ENCODE data around the gene PMFBP1. TPM values are rescaled to one million over a fixed set of nuclear protein-coding genes. Genes with fewer than 3 reads are reported as not detected.

Gene PMFBP1
- total RNA-seq, 5 donors from 2014 or later (not counting 1 experiment from before 2014, with no cell fraction given): 0.23 to 3.2 (median 1.1) TPM

DNA sequence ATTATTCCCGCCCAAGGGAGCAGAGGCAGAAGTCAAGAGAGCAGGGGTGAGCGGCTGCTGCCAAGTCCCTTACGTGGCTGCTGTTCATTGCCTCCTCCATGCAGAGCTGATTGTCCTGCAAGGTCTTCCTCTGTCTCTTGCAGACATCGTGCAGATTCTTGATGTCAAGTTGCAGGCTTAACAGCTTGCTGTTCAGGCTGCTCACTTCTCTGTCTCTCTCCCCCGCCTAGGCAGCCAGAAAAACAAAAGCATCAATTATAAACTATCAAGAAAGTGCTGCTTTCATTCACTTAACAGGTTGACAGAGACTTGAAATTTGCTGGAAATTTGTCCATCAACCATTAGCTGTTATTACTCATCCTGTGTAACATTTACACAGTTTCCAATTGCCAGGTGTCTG is 7.3 kb downstream of the PMFBP1 start:
- no peaks in the 10 kb centered on the region for H3K36me3 ChIP-seq (ENCODE audit: control insufficient read depth in 2 of 2, extremely low read depth in 1 of 2, insufficient read depth in 1 of 2, low read length in 1 of 2)
- no peak overlapping the region for H3K27ac ChIP-seq (ENCODE audit: low read length)
- no peak overlapping the region for H3K4me3 Mint-ChIP-seq
- H3K4me1 Mint-ChIP-seq: no peaks in the 10 kb centered on the region
- no peaks in the 10 kb centered on the region for H3K4me1 ChIP-seq (ENCODE audit: control insufficient read depth in 1 of 2, extremely low read depth in 1 of 2, insufficient read depth in 2 of 2, low read length in 2 of 2)
- peaks cover 0 to 3% (median 0%) of the 10 kb centered on the region in 3 donors for H3K9me3 Mint-ChIP-seq
- DNase-seq (no peak), ATAC-seq (replicated peaks in 1 of 4) (no peak)
- WGBS (ENCODE audit: insufficient coverage): 84% methylated on average over 5 of the region's 5 CpGs
- no peak overlapping the region for H3K27ac Mint-ChIP-seq
- H3K9me3 ChIP-seq: no peaks in the 10 kb centered on the region
- no peak overlapping the region for H3K4me3 ChIP-seq (ENCODE audit: control insufficient read depth in 1 of 2, extremely low read depth in 1 of 2, low read length in 1 of 2)
- H3K36me3 Mint-ChIP-seq: no peaks in the 10 kb centered on the region
- peaks cover 0 to 5% of the 10 kb centered on the region in 2 donors for H3K27me3 Mint-ChIP-seq
- peaks cover 0 to 5% of the 10 kb centered on the region in 2 experiments for H3K27me3 ChIP-seq (replicated peaks in 1 of 2; ENCODE audit: control insufficient read depth in 2 of 2, extremely low read depth in 1 of 2, insufficient read depth in 2 of 2, low read length in 1 of 2)
- CTCF ChIA-PET: no interaction called here
- POLR2A ChIA-PET: no interaction called here

DNA sequence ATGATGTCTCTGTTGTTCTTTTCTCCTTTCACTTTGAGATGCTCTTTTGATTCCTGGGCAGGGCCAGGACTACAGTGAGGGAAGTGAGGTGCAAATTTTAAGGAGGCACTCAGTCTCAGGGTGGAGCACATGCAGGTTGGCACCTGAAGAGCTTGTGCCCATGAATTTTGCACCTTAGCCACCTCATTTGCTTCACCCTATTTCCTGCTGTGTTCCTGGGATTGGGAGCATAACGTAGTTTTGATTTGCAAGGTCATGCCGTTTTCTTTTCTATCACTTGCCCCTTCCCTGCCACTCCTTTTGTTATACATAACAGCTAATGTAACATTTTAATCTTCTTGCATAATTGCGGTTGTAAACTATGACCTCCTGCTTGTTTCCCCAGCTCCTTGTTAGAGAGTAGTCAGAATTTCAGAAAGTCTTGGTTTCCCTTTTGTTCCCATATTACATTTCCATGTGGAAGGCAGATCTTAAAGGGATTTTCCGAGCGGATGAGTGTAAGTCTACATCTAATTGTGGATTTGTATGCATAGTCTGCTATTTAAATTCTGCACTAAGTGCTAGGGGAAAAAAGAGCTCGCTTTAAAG is 9.8 kb downstream of the PMFBP1 start:
- H3K9me3 ChIP-seq: no peaks in the 10 kb centered on the region
- H3K4me3 ChIP-seq (ENCODE audit: control insufficient read depth in 1 of 2, extremely low read depth in 1 of 2, low read length in 1 of 2): no peak overlapping the region
- Mint-ChIP-seq H3K4me3 (no peak overlapping the region), H3K9me3 (peaks cover 0 to 3% (median 0%) of the 10 kb centered on the region in 3 donors), H3K36me3 (no peaks in the 10 kb centered on the region), H3K4me1 (no peaks in the 10 kb centered on the region), H3K27me3 (no peaks in the 10 kb centered on the region), H3K27ac (no peak overlapping the region)
- POLR2A ChIA-PET: no interaction called here
- no peaks in the 10 kb centered on the region for H3K4me1 ChIP-seq (ENCODE audit: control insufficient read depth in 1 of 2, extremely low read depth in 1 of 2, insufficient read depth in 2 of 2, low read length in 2 of 2)
- ATAC-seq (replicated peaks in 1 of 4) (no peak), DNase-seq (no peak)
- H3K27ac ChIP-seq (ENCODE audit: low read length): no peak overlapping the region
- peaks cover 0 to 5% of the 10 kb centered on the region in 2 experiments for H3K27me3 ChIP-seq (replicated peaks in 1 of 2; ENCODE audit: control insufficient read depth in 2 of 2, extremely low read depth in 1 of 2, insufficient read depth in 2 of 2, low read length in 1 of 2)
- no peaks in the 10 kb centered on the region for H3K36me3 ChIP-seq (ENCODE audit: control insufficient read depth in 2 of 2, extremely low read depth in 1 of 2, insufficient read depth in 1 of 2, low read length in 1 of 2)
- no CpG with 5 or more reads among the region's 6 CpGs for WGBS (ENCODE audit: insufficient coverage)
- CTCF ChIA-PET: no interaction called here

DNA sequence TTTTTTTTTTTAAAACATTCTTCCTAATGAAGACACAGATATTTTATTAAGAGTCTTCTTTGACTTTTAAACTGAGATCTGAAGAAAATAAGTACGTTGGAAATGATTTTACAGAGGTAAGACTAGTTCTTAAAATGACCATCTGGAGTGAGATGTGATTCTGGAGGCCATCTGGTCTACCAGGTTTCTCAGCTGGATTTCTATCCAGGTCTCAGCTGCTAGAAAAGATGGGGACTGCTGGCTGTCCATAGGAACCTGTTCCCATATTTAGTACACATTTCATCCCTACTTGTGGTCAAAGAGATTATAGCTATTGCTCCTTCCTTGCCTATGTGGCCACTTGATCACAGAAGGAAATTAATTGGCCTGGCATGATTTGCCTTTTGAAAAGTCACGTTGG is 12.2 kb downstream of the PMFBP1 start:
- POLR2A ChIA-PET: interaction anchor here in 1 of 2 donors (0.7 kb wide), 1 partner anchor 22 kb away, joined by 3 read pairs; no protein-coding TSS in a partner anchor
- no peak overlapping the region for H3K4me3 ChIP-seq (ENCODE audit: control insufficient read depth in 1 of 2, extremely low read depth in 1 of 2, low read length in 1 of 2)
- WGBS (ENCODE audit: insufficient coverage): 29% methylated on average over 1 of the region's 2 CpGs
- no peak overlapping the region for H3K27ac ChIP-seq (ENCODE audit: low read length)
- Mint-ChIP-seq H3K9me3 (peaks cover 0 to 3% (median 0%) of the 10 kb centered on the region in 3 donors), H3K36me3 (no peaks in the 10 kb centered on the region), H3K27me3 (no peaks in the 10 kb centered on the region), H3K4me3 (no peak overlapping the region), H3K4me1 (no peaks in the 10 kb centered on the region), H3K27ac (no peak overlapping the region)
- DNase-seq (no peak), ATAC-seq (replicated peaks in 1 of 4) (no peak)
- CTCF ChIA-PET: no interaction called here
- no peaks in the 10 kb centered on the region for H3K4me1 ChIP-seq (ENCODE audit: control insufficient read depth in 1 of 2, extremely low read depth in 1 of 2, insufficient read depth in 2 of 2, low read length in 2 of 2)
- no peaks in the 10 kb centered on the region for H3K9me3 ChIP-seq
- no peaks in the 10 kb centered on the region for H3K36me3 ChIP-seq (ENCODE audit: control insufficient read depth in 2 of 2, extremely low read depth in 1 of 2, insufficient read depth in 1 of 2, low read length in 1 of 2)
- H3K27me3 ChIP-seq (replicated peaks in 1 of 2; ENCODE audit: control insufficient read depth in 2 of 2, extremely low read depth in 1 of 2, insufficient read depth in 2 of 2, low read length in 1 of 2): peaks cover 0 to 2% of the 10 kb centered on the region in 2 experiments

DNA sequence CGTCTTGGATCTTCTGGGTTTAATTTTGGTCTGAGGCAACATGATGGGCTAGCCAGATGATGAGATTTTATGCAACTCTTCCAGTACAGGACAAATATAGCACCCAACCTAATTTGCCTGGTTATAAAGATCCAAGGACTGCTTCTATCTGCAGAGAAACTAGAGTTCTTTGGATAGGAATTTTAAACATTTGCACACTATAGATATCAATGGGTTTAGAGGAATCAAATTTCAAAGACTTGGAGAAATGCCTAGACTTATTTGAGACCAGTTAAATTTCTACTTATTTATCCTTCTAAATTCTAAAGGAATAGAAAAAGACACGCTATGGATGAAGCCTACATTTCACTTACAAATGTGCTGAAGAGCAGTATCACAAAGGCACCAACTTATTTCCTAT is 12.6 kb downstream of the PMFBP1 start:
- H3K9me3 Mint-ChIP-seq: peaks cover 0 to 3% (median 0%) of the 10 kb centered on the region in 3 donors
- no peaks in the 10 kb centered on the region for H3K4me1 ChIP-seq (ENCODE audit: control insufficient read depth in 1 of 2, extremely low read depth in 1 of 2, insufficient read depth in 2 of 2, low read length in 2 of 2)
- H3K4me3 ChIP-seq (ENCODE audit: control insufficient read depth in 1 of 2, extremely low read depth in 1 of 2, low read length in 1 of 2): no peak overlapping the region
- no CpG with 5 or more reads among the region's 2 CpGs for WGBS (ENCODE audit: insufficient coverage)
- no peaks in the 10 kb centered on the region for H3K9me3 ChIP-seq
- no peak for ATAC-seq (replicated peaks in 1 of 4)
- H3K27ac ChIP-seq (ENCODE audit: low read length): no peak overlapping the region
- H3K27me3 Mint-ChIP-seq: no peaks in the 10 kb centered on the region
- no peak overlapping the region for H3K4me3 Mint-ChIP-seq
- H3K27ac Mint-ChIP-seq: no peak overlapping the region
- ChIA-PET CTCF (no interaction called here), POLR2A (interaction anchor here in 1 of 2 donors (0.7 kb wide), 1 partner anchor 22 kb away, joined by 3 read pairs; no protein-coding TSS in a partner anchor)
- DNase-seq: no peak
- no peaks in the 10 kb centered on the region for H3K36me3 ChIP-seq (ENCODE audit: control insufficient read depth in 2 of 2, extremely low read depth in 1 of 2, insufficient read depth in 1 of 2, low read length in 1 of 2)
- H3K36me3 Mint-ChIP-seq: no peaks in the 10 kb centered on the region
- H3K27me3 ChIP-seq (replicated peaks in 1 of 2; ENCODE audit: control insufficient read depth in 2 of 2, extremely low read depth in 1 of 2, insufficient read depth in 2 of 2, low read length in 1 of 2): no peaks in the 10 kb centered on the region
- no peaks in the 10 kb centered on the region for H3K4me1 Mint-ChIP-seq

DNA sequence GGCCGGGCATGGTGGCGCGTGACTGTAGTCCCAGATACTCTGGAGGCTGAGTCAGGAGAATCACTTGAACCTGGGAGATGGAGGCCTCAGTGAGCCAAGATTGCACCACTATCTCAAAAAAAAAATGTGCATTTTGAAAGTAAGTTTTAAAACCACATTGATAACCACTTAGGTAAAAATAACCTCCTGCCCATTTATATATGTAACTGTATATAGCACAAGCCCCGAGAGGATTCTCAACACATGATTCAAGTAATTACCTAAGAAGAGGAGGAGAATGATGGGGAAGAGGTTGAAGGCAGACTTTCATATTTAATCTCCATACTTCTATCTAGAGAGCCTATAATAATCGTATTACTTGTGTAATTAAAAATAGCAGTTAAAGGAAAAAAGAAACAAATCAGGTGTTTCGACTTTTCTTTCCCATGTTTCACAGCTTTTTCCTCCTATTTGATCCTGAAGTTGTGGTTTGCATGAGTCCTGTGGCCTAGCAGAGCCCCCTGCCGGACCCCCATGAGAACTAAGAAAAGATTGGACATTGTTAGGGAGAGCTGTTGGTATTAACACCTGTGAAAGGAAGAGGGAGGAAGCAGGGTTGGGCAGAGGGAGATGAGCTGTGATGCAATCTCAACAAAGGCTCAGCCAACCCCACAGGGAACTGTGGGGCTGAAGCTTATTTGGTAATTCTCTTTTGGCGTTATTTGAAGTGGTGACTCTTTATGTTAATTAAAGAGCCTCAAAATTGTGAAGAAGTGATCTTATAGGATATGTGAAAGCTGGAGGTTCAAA is 22.1 kb downstream of the PMFBP1 start:
- POLR2A ChIA-PET: no interaction called here
- Histone ChIP-seq H3K4me1 (ENCODE audit: control insufficient read depth in 1 of 2, extremely low read depth in 1 of 2, insufficient read depth in 2 of 2, low read length in 2 of 2) (no peaks in the 10 kb centered on the region), H3K27me3 (replicated peaks in 1 of 2; ENCODE audit: control insufficient read depth in 2 of 2, extremely low read depth in 1 of 2, insufficient read depth in 2 of 2, low read length in 1 of 2) (no peaks in the 10 kb centered on the region), H3K4me3 (ENCODE audit: control insufficient read depth in 1 of 2, extremely low read depth in 1 of 2, low read length in 1 of 2) (no peak overlapping the region), H3K9me3 (no peaks in the 10 kb centered on the region), H3K27ac (ENCODE audit: low read length) (no peak overlapping the region), H3K36me3 (ENCODE audit: control insufficient read depth in 2 of 2, extremely low read depth in 1 of 2, insufficient read depth in 1 of 2, low read length in 1 of 2) (no peaks in the 10 kb centered on the region)
- 67% methylated on average over 1 of the region's 8 CpGs for WGBS (ENCODE audit: insufficient coverage)
- Mint-ChIP-seq H3K27ac (no peak overlapping the region), H3K4me1 (no peaks in the 10 kb centered on the region), H3K27me3 (no peaks in the 10 kb centered on the region), H3K4me3 (no peak overlapping the region), H3K36me3 (no peaks in the 10 kb centered on the region), H3K9me3 (peaks cover 0 to 6% (median 0%) of the 10 kb centered on the region in 3 donors)
- CTCF ChIA-PET: no interaction called here
- DNase-seq (no peak), ATAC-seq (replicated peaks in 1 of 4) (no peak)

DNA sequence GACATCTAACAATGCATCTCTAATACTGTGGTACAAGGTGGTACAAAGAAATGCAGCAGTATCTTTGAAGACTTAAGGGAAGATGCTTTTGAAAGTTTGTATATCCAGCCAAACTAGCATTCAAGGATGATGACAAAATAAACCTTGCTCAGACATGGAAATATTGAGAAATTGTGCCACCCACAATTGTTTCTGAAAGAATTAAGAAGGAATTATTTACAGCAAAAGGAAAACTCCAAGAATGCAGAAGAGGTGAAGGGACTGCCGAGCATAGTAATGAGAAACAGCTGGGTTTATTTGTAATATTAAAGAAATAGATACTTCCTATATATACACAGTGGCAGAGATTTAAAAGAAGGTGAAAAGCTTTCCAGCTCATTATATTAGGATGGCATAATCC is 29.5 kb downstream of the PMFBP1 start:
- POLR2A ChIA-PET: no interaction called here
- H3K4me1 ChIP-seq (ENCODE audit: control insufficient read depth in 1 of 2, extremely low read depth in 1 of 2, insufficient read depth in 2 of 2, low read length in 2 of 2): no peaks in the 10 kb centered on the region
- no peak for DNase-seq

More for the DNA sequence above, 29.5 kb downstream of the PMFBP1 start:
- Histone ChIP-seq H3K9me3 (no peaks in the 10 kb centered on the region), H3K27ac (ENCODE audit: low read length) (no peak overlapping the region), H3K4me3 (ENCODE audit: control insufficient read depth in 1 of 2, extremely low read depth in 1 of 2, low read length in 1 of 2) (no peak overlapping the region), H3K27me3 (replicated peaks in 1 of 2; ENCODE audit: control insufficient read depth in 2 of 2, extremely low read depth in 1 of 2, insufficient read depth in 2 of 2, low read length in 1 of 2) (peaks cover 0 to 3% of the 10 kb centered on the region in 2 experiments), H3K36me3 (ENCODE audit: control insufficient read depth in 2 of 2, extremely low read depth in 1 of 2, insufficient read depth in 1 of 2, low read length in 1 of 2) (no peaks in the 10 kb centered on the region)
- H3K4me1 Mint-ChIP-seq: no peaks in the 10 kb centered on the region
- no peaks in the 10 kb centered on the region for H3K36me3 Mint-ChIP-seq
- peaks cover 0 to 4% (median 0%) of the 10 kb centered on the region in 3 donors for H3K9me3 Mint-ChIP-seq
- H3K27me3 Mint-ChIP-seq: peaks cover 4 to 5% of the 10 kb centered on the region in 2 donors
- no peak overlapping the region for H3K4me3 Mint-ChIP-seq
- no CpG with 5 or more reads among the region's 1 CpG for WGBS (ENCODE audit: insufficient coverage)
- ATAC-seq (replicated peaks in 1 of 4): no peak
- no peak overlapping the region for H3K27ac Mint-ChIP-seq
- CTCF ChIA-PET: interaction anchor here in 1 of 2 donors (0.7 kb wide), 1 partner anchor 195 kb away, joined by 3 read pairs; no protein-coding TSS in a partner anchor

All from T-cell (primary cell).